Hepatocyte (in vitro differentiated cells): Measurements from ENCODE around the gene C19orf85. TPM values are rescaled to one million over a fixed set of nuclear protein-coding genes. Genes with fewer than 3 reads are reported as not detected.
A peak's percentile ranks its signal among the peaks of the same experiment; 100 is the strongest.

Source experiments
- DNase-seq: peaks from one replicate; pipeline ENCODE4 v3.0.0-alpha.2; 2016; ENCODE audit warnings: low spot score
- H2AFZ ChIP-seq: fragments of 200-600 bp; sonication (generic); 2 replicates; pipeline ENCODE4 v1.6.0; 2016; ENCODE audit warnings: antibody characterized with exemption, mild to moderate bottlenecking
- H3K27ac ChIP-seq: fragments of 200-600 bp; sonication (generic); 2 replicates; pipeline ENCODE4 v1.5.1; 2016; ENCODE audit warnings: mild to moderate bottlenecking
- H3K27me3 ChIP-seq: fragments of 200-600 bp; sonication (generic); 2 replicates; pipeline ENCODE4 v1.6.1; 2016
- H3K36me3 ChIP-seq: fragments of 200-600 bp; sonication (generic); replicated peaks from 2 replicates; pipeline ENCODE4 v1.5.1; 2016; ENCODE audit warnings: low read depth; ENCODE audit not compliant: insufficient read depth
- H3K4me1 ChIP-seq: fragments of 200-600 bp; sonication (generic); 2 replicates; pipeline ENCODE4 v1.5.1; 2016; ENCODE audit warnings: mild to moderate bottlenecking, moderate library complexity; ENCODE audit not compliant: insufficient read depth
- H3K4me2 ChIP-seq: fragments of 200-600 bp; sonication (generic); 2 replicates; pipeline ENCODE4 v1.6.0; 2016
- H3K4me3 ChIP-seq: fragments of 200-600 bp; sonication (generic); 2 replicates; pipeline ENCODE4 v1.5.1; 2016; ENCODE audit warnings: mild to moderate bottlenecking
- H3K79me2 ChIP-seq: fragments of 200-600 bp; sonication (generic); 2 replicates; pipeline ENCODE4 v1.6.0; 2017; ENCODE audit warnings: mild to moderate bottlenecking
- H3K9me2 ChIP-seq: fragments of 200-600 bp; sonication (generic); replicated peaks from 2 replicates; pipeline ENCODE4 v1.6.0; 2017; ENCODE audit warnings: mild to moderate bottlenecking; ENCODE audit not compliant: insufficient read depth
- H3K9me3 ChIP-seq: fragments of 200-600 bp; sonication (generic); 2 replicates; pipeline ENCODE4 v1.5.1; 2016; ENCODE audit warnings: low read depth, mild to moderate bottlenecking
- H4K20me1 ChIP-seq: fragments of 200-600 bp; sonication (generic); 2 replicates; pipeline ENCODE4 v1.6.0; 2016; ENCODE audit warnings: mild to moderate bottlenecking; ENCODE audit not compliant: insufficient read depth, poor library complexity, severe bottlenecking
- EZH2 ChIP-seq: fragments of 200-600 bp; sonication (generic); IDR thresholded peaks from 2 replicates; pipeline ENCODE4 v1.6.1; 2016; ENCODE audit warnings: antibody characterized with exemption, mild to moderate bottlenecking, borderline replicate concordance
- EZH2phosphoT487 ChIP-seq: fragments of 200-600 bp; sonication (generic); IDR thresholded peaks from one replicate; pipeline ENCODE4 v1.6.1; 2018; ENCODE audit warnings: antibody characterized with exemption, mild to moderate bottlenecking, low read depth, moderate library complexity; ENCODE audit not compliant: unreplicated experiment, severe bottlenecking
- WGBS: methylation state at CpG from one replicate; pipeline ENCODE4 v1.1.6; 2016; ENCODE audit warnings: low lambda C conversion rate; ENCODE audit errors: missing lambda C conversion rate; 5-methylcytosine and 5-hydroxymethylcytosine counted together
- polyA plus RNA-seq: library from polyadenylated mRNA; unstranded; fragments of >200 nt; fragmentation: Nextera tagmentation; extraction: Ambion mirVana; gene quantifications from 2 replicates; pipeline ENCODE4 v1.2.1, GENCODE V29; 2016
- total RNA-seq: library from RNA; depleted of rRNA; stranded (reverse); fragments of >200 nt; gene quantifications from 2 replicates; pipeline ENCODE4 v1.2.3, GENCODE V29; 2014
- TF ChIP-seq, protein P1 (sequence below): fragments of 200-600 bp; sonication (generic); IDR thresholded peaks from 2 replicates; pipeline ENCODE4 v1.5.1; 2016; ENCODE audit warnings: antibody characterized with exemption, mild to moderate bottlenecking; ENCODE audit not compliant: poor library complexity

The C19orf85 gene
- total and polyA plus RNA-seq, 2 experiments from 2014 or later = not detected

DNA sequence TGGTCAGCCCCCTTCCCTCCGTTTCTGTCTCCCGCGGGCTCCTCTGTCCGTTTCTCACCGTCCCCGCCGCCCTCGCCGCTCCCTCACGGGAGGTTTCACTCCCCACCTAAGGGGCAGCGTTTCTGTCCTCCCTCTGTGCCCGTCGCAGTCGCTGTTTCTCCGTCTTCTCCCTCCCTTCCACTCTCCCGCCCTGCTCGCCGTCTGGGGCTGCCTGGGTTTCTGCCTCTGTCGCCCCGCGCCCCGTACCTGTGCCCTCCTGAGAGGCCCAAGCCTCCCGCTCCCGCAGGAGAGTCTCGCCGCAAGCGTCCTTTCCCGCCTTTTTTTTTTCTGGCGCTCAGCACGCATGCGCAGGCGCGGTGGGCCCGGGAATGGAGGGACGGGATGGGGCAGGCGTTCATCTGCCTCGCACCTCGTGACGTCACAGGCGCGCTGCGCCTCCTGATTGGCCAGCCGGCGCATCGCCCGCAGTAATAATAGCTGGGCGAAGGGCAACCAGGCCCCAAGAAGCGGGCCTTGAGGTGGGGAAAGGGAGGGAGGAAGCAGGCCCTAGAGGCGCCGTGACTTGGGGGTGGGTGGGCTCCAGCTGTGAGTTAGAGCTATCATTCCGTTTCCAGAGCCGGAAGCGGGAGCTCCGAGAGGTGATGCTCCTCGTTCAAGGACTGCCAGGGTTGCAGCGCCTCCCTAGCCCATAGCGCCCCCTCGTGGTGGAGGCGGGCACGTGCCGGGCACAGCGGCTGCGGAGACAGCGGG lies 39.1 kb upstream of the C19orf85 start:
- peak overlapping the region; percentile 10 for H3K4me3 ChIP-seq
- H3K9me2 ChIP-seq = no peaks in the 10 kb centered on the region
- no peaks in the 10 kb centered on the region for H3K36me3 ChIP-seq
- DNase-seq = peak; percentile 96
- H3K9me3 ChIP-seq = no peaks in the 10 kb centered on the region
- WGBS = 23% methylated on average over 59 of the region's 64 CpGs
- H3K79me2 ChIP-seq = no peaks in the 10 kb centered on the region
- no peaks in the 10 kb centered on the region for H4K20me1 ChIP-seq
- H3K27ac ChIP-seq = no peak overlapping the region
- H3K27me3 ChIP-seq = no peaks in the 10 kb centered on the region
- no peaks in the 10 kb centered on the region for H3K4me1 ChIP-seq
- peak overlapping the region; percentile 66 for H2AFZ ChIP-seq
- H3K4me2 ChIP-seq = peak overlapping the region; percentile 83
- TF ChIP-seq EZH2 (no peak), EZH2phosphoT487 (no peak)
- TF ChIP-seq, protein P1, sequence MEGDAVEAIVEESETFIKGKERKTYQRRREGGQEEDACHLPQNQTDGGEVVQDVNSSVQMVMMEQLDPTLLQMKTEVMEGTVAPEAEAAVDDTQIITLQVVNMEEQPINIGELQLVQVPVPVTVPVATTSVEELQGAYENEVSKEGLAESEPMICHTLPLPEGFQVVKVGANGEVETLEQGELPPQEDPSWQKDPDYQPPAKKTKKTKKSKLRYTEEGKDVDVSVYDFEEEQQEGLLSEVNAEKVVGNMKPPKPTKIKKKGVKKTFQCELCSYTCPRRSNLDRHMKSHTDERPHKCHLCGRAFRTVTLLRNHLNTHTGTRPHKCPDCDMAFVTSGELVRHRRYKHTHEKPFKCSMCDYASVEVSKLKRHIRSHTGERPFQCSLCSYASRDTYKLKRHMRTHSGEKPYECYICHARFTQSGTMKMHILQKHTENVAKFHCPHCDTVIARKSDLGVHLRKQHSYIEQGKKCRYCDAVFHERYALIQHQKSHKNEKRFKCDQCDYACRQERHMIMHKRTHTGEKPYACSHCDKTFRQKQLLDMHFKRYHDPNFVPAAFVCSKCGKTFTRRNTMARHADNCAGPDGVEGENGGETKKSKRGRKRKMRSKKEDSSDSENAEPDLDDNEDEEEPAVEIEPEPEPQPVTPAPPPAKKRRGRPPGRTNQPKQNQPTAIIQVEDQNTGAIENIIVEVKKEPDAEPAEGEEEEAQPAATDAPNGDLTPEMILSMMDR = peak; percentile 99

DNA sequence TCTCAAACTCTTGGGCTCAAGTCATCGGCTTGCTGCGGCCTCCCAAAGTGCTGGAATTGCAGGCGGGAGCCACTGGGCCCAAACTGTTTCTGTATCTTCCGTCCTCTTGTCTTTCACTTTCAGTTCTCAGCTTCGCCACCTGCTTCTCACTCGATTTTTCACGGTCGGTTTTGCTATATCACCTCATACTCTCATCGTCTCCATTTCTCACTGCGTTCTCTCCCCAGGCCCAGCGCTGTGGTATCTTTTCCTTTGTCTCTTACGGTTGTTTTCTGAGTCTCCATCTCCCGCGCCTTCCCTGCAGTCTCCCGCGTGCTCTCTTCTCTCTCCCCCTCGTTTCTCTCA lies 38.6 kb upstream of the C19orf85 start:
- no peaks in the 10 kb centered on the region for H3K9me3 ChIP-seq
- DNase-seq = no peak
- H3K36me3 ChIP-seq = no peaks in the 10 kb centered on the region
- no peaks in the 10 kb centered on the region for H4K20me1 ChIP-seq
- H3K4me1 ChIP-seq = no peaks in the 10 kb centered on the region
- H3K9me2 ChIP-seq = no peaks in the 10 kb centered on the region
- 98% methylated on average over 11 of the region's 17 CpGs for WGBS
- TF ChIP-seq, protein P1 = no peak
- TF ChIP-seq EZH2phosphoT487 = no peak
- TF ChIP-seq EZH2 = no peak
- H3K27me3 ChIP-seq = no peaks in the 10 kb centered on the region
- H3K79me2 ChIP-seq = no peaks in the 10 kb centered on the region
- H3K4me2 ChIP-seq = no peak overlapping the region
- no peak overlapping the region for H3K4me3 ChIP-seq
- no peak overlapping the region for H3K27ac ChIP-seq
- H2AFZ ChIP-seq = no peak overlapping the region

DNA sequence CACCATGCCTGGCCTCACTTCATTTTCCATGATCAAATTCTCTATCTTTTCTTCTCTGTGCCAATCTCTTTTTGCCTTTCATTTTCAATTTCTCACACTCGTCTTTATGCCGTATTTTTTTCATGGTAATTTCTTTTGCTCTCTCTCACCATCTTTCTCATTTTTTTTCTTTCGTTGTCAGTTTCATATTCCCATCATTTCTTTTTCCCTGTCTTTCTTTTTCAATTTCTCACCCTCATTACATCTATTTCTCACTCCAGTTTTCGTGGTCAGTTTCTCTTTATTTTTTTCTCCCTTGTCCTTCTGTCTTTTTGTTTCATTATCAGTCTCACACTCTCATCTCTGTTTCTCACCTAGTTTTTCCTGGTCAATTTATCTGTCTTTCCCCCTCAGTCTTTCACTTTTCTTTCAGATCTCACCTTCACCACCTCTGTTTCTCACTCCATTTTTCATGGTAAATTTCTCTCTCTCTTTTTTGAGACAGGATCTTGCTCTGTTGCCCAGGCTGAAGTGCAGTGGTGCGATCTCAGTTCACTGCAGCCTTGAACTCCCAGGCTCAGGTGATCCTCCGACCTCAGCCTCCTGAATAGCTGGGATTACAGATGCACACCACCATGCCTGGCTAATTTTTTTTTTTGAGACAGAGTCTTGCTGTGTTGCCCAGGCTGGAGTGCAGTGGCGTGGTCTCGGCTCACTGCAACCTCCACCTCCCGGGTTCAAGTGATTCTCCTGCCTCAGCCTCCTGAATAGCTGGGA lies 37.8 kb upstream of the C19orf85 start:
- Histone ChIP-seq H3K9me2 (no peaks in the 10 kb centered on the region), H3K79me2 (no peaks in the 10 kb centered on the region), H3K27me3 (no peaks in the 10 kb centered on the region), H3K36me3 (no peaks in the 10 kb centered on the region), H3K4me3 (no peak overlapping the region), H2AFZ (no peak overlapping the region), H3K4me2 (no peak overlapping the region), H3K9me3 (no peaks in the 10 kb centered on the region), H3K4me1 (no peaks in the 10 kb centered on the region), H4K20me1 (no peaks in the 10 kb centered on the region), H3K27ac (no peak overlapping the region)
- DNase-seq = no peak
- WGBS = 97% methylated on average over 9 of the region's 9 CpGs
- TF ChIP-seq, protein P1 = no peak
- TF ChIP-seq EZH2phosphoT487 (no peak), EZH2 (no peak)
